Measurements from ENCODE around the gene AQP5.
A peak's percentile ranks its signal among the peaks of the same experiment; 100 is the strongest.

The AQP5 gene

DNA sequence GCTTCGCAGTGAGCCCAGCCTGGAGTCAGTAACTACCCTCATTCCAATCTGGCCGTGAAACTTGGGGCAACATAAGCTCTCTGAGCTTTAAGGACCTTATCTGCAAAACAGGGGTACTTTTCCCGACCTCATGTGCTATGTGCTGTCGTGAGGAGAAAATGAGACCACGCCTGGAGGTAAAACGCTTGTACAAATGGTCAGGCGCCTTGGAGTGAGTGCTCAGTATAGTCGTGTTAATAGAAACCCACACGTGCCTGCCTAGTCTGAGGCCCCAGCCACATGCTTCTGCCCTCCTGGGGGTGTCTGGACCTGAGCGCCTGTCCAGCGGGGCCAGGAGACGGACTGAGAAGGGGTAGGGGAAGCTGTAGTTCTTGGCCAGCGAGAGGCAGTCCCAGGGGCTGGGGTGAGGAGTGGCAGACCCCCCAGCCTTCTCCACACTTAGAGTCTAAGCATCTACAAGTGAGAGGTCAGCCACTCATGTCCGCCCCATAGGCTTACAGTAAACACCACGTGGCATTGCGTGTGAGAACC is 4.9 kb downstream of the AQP5 start:
- DNase-seq: no peak

DNA sequence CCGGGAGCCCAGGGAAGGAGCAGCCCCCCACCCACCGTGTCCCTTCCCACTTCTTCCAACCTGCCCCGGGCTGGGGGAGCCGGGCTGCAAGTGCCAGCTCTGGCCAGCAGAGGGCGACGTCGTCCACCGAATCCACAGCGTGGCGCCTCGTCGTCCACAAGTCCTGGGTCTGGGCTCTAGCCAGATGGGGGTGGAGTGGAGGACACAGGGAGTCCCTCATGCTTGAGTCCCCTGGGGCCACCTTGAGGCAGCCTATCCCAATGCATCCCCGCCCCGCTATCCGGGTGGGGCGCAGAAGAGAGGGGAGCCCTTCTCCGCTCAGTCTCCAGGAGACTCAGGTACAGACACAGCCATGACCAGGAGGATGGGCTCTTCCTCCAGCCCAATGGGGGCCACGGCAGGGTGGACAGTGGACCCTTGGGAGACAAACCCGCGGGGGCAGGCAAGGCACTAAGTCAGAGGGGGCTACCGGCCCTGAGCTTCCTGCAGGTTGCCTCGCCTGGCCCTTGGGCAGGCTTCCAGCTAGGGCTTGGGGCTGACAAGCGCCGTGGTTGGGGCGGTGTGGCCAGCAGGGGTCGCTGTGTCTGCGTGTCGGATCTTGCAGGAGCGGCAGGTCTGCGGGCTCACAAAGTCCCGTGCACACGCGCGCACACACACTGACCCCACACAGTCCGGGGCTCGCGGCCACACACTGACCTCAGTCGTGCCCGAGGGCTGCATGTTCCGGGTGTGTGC is 5.5 kb downstream of the AQP5 start:
- peak; percentile 91 for DNase-seq

DNA sequence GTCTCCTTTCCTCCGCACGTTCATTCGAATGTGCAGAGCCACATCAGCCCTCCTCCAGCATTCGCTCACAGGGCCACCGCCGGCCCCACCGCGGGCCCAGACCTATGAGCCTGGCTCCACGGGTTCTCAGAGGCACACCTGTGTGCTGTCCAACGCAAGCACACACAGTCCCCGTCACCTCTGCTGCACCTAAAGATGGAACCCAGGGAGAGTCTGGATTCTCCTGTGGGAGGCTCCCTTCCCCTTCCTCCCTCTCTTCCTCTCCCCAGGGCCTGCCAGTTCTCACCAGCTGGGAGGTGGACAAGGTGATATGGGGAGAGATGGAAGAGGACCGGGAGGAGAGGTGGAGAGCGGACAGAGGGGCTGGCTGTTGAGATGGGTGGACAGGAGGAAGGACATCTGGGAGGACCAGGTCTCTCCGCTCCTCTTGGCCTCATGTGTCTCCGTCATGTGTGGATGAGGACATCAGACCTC is 6.1 kb downstream of the AQP5 start:
- DNase-seq: no peak

DNA sequence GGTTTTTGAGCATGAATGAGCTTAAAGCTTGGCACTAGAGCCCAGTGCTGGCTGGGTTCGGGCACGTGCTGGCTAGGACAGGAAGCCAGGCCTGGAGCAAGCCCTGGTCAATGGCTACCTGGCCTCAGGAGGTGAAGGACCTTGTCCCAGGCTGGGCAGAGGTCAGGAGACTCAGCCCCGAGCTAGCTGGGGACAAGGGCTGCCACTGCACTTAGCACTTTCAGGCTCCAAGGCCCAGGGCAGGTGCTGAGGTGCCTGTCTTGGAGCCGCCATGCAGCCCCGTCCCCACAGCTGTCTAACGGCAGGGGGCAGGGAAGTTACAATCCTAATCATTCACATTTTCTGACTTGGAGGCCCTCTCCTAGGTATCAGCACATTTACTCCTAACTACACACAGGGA is 6.8 kb downstream of the AQP5 start:
- DNase-seq: no peak

DNA sequence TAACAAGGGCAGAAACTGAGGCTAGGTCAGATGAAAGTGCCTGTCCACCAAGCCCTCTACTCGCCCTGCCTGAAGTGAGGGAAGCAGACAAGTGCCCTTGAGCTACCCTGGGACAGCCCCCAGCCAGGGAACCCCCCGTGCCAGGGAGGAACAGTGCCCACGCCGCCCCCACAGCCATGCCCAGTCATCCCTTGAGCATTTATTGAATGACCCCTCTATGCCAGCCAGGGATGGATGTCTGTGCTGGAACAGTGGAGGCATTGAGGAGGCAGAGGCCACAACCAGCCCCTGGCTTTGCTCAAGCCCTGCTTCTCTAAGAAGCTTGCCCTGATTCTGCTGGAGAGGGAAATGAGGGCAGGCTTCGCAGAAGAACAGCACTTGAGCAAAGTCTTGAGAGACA is 7.4 kb downstream of the AQP5 start:
- DNase-seq: no peak

DNA sequence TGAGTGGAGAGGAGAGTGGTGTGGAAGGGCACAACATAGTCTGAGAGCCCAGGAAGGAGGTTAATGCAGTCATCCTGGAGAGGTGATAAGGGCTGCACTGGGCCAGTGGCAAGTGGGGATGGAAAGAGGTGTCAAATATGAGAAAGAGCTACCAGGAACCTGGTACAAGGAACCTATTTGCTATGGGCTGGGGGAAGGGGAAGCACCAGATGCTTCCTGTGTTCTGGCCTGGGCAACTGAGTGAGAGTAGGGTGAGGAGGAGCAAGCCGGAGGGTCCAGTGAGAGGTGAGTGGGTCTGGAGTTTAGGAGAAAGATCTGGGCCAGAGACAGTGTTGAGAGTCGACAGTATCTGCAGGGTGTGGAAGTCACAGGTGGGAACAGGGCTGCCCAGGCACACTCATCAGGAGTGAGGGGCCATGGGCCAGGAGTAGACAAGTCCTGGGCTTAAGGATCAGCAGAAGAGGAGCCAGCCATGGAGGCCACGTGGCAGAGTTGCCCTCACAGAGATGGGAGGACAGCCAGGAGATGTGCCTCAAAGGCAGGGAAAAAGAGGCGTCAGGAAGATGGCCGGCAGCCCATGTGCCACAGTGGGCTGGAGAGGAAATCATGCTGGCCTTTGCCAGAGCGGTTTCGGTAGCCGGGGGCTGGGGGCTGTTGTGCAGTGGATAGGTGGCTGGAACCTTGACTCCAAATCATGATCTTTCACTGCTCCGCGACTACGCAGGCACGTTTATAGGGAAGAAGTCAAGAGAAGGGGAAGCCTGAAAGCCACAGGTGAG is 8.2 kb downstream of the AQP5 start:
- DNase-seq: no peak

DNA sequence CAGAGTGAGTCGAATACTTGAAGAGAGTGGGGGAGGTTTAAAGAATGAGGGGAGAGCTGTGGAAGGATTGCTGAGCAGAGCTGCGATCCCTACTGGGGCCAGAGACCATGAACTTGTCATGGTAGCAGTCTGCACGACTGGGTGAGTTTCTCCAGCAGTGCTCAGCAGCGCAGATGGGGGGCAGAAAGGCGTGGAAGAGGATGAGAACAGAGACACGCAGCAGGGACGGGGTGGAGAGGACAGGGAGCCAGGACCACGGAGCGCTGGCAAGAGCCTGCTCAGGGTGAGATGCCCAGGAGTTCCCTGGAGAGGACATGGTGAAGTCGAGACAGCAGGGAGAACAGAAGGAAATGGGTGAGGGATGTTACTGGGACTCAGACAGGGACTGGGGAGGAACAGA is 9.0 kb downstream of the AQP5 start:
- no peak for DNase-seq

DNA sequence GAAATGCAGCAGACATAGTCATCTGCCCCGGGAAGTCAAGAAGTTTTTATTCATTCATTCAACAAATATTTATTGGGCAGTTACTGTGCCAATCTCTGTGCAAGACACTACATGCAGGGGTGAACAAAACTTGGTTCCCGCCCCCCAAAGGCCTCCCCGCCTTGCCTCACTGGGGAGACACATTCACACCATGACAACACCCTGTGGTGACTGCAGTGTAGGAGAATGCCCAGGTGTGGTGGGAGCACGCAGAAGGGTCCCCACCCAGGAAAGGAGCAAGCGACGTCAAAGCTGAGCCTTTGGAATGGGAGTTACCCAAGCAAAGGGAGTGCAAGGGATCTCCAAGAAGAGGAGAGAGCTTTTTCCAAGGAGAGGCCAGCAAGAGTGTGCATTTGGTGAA is 9.5 kb downstream of the AQP5 start:
- DNase-seq: no peak

DNA sequence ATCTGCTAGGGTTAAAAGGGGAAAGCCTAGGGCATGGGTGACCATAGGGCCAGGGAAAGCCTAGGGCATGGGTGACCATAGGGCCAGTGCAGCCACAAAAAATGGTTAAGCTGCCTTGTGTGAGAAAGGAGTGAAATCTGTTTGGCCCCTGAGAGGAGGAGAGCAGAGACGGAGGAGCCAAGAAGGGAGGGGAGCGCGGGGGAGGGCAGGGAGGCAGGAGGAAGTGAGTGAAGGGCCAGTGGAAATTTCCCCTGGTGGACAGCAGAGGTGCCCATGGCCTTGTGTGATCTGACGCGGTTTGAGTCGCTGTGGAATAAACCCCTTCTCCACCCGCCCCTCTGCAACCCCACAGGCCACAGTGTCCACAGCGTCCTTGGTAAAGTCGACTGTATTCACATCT is 10.5 kb downstream of the AQP5 start:
- DNase-seq: no peak

DNA sequence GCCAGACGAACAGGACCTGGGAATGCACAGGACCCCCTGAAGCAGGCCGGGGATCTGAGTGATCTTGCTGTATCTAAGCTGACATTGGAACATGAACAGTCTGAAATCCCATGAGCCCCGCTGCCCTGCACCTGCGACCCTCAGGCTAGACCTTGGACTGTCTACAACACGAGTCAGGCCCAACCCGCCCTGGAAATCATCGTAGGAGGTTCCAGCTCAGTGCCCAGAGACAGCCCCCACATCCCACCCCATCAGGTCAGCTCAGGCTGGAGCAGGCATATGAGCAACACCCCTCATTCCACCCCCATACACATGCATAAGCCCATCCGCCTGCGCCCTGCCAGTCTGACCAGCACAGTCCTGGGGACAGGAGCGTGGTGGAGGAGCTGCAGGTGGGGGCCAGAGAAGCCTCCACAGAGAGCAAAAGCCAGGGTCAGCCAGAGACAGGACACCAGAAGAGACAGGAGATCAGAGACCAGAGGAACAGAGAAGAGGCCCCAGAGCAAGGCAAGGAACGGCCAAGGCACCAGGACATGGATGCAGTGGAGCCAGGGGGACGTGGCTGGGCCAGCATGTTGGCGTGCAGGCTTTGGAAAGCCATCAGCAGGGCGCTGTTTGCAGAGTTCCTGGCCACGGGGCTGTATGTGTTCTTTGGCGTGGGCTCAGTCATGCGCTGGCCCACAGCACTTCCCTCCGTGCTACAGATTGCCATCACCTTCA is 11.1 kb downstream of the AQP5 start, which contains the start of gene AQP6:
TSS of gene AQP6 (plus strand) at position 307 of the 720 bp plus-strand sequence. CDS start at position 534, 227 bp downstream.
- no peak for DNase-seq

DNA sequence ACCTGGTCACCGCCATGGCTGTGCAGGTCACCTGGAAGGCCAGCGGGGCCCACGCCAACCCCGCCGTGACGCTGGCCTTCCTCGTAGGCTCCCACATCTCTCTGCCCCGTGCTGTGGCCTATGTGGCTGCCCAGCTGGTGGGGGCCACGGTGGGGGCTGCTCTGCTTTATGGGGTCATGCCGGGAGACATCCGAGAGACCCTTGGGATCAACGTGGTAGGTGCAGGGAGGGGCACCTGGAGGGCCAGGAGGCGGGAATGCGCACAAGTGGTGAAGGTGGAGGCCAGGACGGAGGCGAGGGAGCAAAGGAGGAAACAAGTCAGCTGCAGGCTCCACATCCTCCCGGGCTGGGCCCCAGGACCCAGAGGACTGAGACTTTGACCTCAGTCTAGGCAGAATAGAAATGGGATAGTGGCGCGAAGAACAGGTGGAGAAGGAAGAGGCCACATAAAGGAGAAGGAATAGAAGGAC is 11.7 kb downstream of the AQP5 start:
- DNase-seq: no peak

DNA sequence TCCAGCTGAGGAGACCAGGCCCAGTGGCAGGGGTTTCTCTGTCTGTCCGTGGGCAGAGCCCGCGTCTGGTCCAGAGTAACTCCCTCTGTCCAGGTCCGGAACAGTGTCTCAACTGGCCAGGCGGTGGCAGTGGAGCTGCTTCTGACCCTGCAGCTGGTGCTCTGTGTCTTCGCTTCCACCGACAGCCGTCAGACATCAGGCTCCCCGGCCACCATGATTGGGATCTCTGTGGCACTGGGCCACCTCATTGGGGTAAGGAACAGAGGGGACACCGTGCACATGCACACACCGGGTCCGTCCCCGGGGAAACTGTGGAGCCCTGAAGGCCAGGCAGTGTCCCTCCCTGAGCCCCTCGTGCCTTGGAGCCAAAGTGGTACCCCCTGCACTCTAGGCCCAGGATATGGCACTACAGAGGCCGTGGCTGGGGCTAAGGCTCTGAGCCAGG is 12.6 kb downstream of the AQP5 start:
- DNase-seq: no peak

DNA sequence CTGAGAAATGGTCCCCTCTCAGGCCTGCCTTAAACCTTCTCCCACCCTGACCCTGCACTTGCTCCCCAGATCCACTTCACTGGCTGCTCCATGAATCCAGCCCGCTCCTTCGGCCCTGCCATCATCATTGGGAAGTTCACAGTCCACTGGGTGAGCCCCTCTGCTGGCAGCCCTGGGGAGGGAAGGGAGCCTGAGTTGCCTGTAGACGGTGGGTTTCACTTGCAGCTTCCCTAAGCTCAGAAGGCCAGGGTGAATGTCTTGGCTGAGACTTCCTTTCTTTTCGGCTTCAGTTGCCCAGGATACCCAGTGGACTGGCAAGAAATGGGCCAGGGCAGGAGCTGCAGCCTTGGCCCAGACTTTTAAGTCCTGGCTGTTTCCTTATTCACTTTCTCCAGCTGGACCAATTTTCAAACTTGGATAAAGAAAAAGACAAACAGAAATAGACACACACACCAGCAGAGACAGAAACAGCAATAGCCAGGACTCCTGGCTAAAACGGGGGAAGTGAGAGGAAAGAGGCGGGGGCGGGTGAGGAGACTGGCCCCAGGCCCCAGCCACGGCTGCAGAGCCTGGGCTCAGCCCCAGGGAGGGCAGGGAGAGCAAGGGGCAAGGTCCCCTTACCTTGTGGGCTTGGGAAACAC is 13.1 kb downstream of the AQP5 start:
- DNase-seq: no peak

DNA sequence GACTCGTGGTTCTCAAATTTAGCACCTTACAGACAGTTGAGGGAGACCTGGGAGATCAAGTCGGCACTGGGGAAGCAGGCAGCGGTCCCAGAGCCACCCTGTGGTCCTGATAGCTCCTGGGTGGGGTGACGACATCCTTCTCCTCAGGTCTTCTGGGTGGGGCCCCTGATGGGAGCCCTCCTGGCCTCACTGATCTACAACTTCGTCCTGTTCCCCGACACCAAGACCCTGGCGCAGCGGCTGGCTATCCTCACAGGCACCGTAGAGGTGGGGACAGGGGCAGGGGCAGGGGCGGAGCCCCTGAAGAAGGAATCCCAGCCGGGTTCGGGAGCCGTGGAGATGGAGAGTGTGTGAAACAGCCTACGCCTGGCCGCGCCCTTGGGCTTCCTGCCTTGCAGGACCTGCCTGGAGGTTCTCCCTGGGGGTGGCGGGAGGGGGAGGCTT is 13.7 kb downstream of the AQP5 start:
- DNase-seq: no peak

DNA sequence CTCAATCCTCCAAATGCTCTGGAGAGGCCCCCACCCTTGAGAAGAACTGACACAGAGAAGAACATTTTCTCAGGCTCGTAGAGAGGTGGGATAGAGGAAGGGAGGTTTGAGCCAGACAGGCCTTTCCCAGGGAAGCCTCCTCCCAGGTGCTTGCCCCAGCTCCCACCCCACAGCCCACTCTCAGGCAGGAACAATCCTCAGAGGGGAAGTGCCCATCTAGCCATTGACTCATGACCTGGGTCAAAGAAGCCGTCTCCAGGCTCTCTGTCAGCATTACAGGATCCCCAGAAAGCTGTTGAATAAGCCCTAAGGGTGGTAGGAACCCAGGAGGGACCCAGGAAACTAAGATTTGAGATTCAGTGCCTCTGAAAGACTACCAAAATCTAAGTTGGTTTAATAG is 14.9 kb downstream of the AQP5 start:
- DNase-seq: no peak

DNA sequence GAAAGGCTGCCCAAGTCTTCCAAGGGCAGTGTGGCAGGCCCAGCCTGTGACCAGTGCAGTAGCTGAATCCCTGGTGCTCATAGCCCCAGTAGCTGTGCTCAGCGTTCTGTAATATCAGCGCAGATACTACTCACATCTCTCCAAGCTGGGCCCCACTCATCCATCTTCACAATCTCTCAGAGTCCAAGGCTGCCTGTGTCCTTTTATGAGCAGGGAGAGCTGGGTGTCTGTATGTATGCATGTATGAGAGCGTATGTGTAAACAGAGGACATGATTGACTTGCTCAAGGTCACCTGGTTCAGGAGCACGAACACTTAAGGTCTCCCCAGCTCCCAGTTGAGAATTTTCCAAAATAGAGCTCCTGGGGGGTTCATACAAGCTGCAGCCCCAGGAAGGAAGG is 16.5 kb downstream of the AQP5 start:
- no peak for DNase-seq

DNA sequence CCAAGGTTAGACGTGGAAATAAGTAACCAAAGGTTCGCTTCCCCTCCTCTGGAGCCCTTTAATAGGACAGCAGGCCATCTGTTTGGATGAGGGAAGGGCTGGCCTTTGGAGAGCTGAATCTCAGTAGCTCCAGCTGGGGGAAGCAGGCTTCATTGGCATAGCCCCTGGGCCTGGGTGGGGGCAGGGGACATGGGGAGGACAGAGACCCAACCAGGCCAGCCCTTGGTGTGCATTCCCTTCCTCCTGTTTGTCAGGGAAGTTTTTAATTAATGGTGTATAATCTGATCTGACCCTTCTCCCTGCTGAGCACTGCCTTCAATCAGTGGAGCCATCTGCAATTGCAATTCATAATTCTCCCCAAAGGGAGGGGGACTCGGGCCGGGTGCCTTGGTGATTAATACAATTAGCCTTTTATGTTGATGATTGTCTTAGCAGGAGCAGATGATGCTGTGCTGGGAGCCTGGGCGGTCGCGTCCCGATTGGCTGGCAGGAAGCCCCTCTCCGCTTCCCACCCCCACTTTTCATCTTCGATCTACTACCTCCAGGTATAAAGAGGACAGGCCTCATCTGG is 17.4 kb downstream of the AQP5 start:
- DNase-seq: no peak

DNA sequence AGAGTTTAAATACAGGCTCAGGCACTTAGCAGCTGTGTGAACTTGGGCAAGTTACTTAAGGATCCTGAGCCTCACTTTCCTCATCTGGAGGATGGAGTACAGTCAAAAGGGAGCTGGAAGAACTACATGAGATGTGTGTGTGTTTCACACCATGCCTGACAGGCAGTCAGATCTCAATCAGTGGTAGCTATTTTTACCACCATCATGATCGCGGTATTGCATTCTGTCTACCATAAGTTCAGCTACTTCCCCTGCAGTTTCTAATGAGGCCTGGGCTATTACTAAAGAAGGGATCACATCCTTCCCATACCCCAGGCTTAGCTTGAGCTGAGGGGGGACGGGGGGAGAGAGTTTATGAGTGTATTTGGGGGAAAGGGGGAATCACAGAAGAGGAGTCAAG is 18.1 kb downstream of the AQP5 start:
- DNase-seq: no peak

DNA sequence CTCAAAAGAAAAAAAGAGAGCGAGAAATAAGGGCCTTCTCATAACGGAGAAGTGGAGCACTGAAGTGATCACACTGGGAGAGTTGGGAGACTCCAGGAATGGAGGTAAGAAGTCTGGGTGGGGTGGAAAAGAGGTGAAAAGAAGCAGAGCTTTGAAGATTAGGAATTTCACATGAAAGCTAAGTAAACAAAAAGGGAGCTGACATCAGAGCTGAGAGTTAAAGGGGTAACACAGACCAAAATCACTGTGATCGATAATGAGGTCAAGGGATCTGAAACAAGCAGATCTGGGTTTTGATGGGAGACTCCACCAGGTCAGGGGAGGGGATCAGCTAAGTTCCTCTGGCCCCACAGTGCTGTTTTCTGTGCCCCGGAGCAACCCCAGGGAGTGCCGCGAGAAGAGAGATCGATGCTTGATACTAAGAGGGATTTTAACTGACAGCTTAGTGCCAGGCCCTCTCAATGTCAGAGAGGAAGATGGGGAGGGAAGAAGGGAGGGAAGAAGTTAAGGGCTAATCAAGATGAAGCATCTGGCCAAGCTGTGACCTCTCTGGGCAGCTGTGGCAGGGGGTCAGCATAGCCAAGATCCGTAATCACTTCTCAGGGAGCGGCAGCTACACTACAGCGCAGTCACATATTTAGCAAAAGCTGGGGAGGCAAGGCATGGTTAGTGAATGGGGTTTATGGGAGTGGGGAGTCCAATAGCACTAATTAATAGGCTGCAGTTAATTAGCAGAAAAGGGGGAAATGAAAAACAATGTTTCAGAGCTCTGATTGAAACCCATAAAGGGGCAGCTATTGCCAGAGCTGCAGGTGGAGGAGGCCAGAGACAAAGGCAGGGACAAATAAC is 19.1 kb downstream of the AQP5 start:
- no peak for DNase-seq

DNA sequence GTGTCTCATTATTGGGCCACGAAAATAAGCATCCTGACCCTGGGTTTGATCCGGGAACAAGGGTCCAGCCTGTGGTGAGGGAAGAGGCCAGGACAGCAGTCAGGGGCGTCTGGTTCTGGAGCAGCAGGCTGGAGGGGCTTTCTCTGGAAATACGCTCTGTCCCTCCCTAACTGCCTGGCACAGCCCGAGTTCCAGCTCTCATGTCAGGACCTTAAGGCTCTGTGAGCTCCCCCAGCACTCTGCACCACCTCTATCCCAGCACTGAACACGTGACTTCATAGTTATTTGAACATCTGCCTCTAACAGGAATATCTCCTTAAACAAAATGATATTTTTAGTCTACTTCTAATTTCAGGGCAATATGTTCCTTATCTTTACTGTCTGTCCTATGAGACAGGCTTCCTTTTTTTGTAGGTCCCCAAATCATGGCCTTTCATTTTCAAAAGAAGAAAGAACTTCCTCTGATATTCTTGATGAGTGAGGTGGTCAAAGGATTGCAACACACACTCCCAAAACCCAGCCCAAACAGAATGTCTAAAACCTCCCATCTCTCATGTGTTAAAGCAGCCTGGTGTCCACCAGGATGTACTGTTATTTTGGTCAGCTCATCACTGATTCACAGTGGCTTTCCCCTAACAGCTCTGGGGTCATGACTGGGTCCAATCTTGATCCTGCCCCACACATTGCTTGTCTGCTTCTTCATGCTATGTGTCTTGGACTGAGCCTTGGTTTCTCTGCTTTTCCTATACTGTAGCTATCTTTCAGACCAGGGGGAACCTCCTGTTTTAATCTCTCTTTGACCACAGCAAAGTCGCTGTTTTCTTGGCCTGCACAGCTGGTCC is 20.8 kb downstream of the AQP5 start:
- DNase-seq: no peak
